Gastrocnemius medialis (tissue), 4 donors: ENCODE results near the gene UGGT1.

Experiments
- POLR2A ChIP-seq, 2 donors: fragments of 450-650 bp; IDR thresholded peaks; one replicate each; pipeline ENCODE4 v1.6.1; 2017; ENCODE audit warnings: antibody characterized with exemption in 2 of 2, mild to moderate bottlenecking in 2 of 2, moderate library complexity in 2 of 2
- TF ChIP-seq, protein P1 (sequence below), 5 experiments: fragments of 450-650 bp in 3 of 5; fragments of 200-600 bp in 2 of 5; sonication (generic) in 2 of 5; IDR thresholded peaks in 4 of 5; conservative IDR thresholded peaks in 1 of 5; 1 replicate in 4 of 5; 2 replicates in 1 of 5; pipeline ENCODE4 v1.5.1; 2016 to 2019; ENCODE audit warnings: antibody characterized with exemption in 5 of 5, mild to moderate bottlenecking in 3 of 5, moderate library complexity in 3 of 5

DNA sequence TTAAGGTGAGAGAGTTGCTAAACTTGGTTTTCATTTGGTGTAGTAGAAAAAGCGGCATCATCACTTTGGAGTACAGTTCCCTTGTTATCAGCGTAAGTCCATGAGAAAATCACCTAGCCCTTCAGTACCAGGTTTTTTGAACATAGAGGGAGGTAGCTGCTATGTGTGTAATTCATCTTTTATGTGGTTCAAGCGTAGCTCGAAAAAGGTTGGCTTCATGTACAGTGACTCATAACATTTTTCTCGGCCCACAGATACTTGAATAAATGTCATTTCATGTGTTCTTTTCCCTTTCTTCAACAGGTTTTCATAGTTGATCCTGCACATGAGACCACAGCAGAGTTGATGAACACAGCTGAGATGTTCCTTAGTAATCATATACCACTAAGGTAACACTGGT, 43.6 kb downstream of the UGGT1 start:
- TF ChIP-seq, protein P1, sequence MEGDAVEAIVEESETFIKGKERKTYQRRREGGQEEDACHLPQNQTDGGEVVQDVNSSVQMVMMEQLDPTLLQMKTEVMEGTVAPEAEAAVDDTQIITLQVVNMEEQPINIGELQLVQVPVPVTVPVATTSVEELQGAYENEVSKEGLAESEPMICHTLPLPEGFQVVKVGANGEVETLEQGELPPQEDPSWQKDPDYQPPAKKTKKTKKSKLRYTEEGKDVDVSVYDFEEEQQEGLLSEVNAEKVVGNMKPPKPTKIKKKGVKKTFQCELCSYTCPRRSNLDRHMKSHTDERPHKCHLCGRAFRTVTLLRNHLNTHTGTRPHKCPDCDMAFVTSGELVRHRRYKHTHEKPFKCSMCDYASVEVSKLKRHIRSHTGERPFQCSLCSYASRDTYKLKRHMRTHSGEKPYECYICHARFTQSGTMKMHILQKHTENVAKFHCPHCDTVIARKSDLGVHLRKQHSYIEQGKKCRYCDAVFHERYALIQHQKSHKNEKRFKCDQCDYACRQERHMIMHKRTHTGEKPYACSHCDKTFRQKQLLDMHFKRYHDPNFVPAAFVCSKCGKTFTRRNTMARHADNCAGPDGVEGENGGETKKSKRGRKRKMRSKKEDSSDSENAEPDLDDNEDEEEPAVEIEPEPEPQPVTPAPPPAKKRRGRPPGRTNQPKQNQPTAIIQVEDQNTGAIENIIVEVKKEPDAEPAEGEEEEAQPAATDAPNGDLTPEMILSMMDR (IDR thresholded peaks at IDR 0.05 in 4 of 5, conservative IDR thresholded peaks at IDR 0.05 in 1 of 5), result no peak
- no peak for TF ChIP-seq POLR2A (IDR thresholded peaks at IDR 0.05)
